GM18873 (cell line): ENCODE data around the gene GPR173.

Source experiments
- ATAC-seq: cut with Tn5 transposase; IDR thresholded peaks from one replicate; pipeline ENCODE4 v1.9.1; 2021; ENCODE audit warnings: mild to moderate bottlenecking, moderate library complexity, moderate number of reproducible peaks; ENCODE audit not compliant: unreplicated experiment, low FRiP score

GPR173 gene, protein sequence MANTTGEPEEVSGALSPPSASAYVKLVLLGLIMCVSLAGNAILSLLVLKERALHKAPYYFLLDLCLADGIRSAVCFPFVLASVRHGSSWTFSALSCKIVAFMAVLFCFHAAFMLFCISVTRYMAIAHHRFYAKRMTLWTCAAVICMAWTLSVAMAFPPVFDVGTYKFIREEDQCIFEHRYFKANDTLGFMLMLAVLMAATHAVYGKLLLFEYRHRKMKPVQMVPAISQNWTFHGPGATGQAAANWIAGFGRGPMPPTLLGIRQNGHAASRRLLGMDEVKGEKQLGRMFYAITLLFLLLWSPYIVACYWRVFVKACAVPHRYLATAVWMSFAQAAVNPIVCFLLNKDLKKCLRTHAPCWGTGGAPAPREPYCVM

GRCh38 chrX:53048169-53049126 is at the start of gene GPR173:
Gene GPR173, plus strand, starts transcription at chrX:53048789. Its CDS starts 27,833 bp downstream, at chrX:53076622.
- ATAC-seq, result no peak

DNA sequence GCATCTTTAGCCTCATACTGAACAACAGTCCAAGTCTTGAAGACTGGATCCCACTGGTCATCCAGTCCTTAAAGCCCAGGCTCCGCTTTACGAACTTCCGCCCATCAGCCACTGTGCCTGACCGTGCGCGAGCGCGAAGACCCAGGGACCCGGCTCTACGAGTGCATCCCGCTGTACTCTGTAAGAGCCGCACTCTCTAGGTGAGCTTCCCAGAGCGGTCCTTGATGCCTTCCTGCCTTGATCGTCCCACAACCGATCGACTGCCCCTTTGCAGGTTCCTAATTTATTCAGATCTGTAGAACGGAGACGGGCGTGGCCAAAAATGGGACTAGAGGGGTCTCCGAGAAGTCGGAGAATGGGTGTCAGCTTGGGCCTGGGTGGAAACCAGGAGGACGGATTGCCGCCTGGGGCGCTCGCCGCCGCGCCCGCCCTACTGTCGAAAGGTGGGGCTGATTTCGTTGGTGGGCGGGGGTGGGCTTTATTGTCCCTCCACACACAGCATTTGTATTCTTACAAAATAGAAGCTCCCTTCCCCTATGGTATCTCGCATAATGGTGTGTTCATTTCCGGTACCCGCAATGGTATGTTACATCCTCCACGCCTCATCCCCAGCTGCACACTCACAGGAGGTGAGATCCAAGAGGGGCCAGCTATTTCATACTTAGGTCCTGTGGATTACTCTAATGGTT is 48.0 kb upstream of the GPR173 start:
- ATAC-seq, result no peak

- no peak for ATAC-seq
Observed at GRCh38 chrX:53001958-53002357, 46.6 kb upstream of the GPR173 start.

- ATAC-seq, result no peak
Observed at GRCh38 chrX:53003111-53003510, 45.5 kb upstream of the GPR173 start.

- no peak for ATAC-seq
Observed at GRCh38 chrX:53004038-53004437, 44.6 kb upstream of the GPR173 start.

GRCh38 chrX:53004811-53005210 is 43.8 kb upstream of the GPR173 start:
- no peak for ATAC-seq

DNA sequence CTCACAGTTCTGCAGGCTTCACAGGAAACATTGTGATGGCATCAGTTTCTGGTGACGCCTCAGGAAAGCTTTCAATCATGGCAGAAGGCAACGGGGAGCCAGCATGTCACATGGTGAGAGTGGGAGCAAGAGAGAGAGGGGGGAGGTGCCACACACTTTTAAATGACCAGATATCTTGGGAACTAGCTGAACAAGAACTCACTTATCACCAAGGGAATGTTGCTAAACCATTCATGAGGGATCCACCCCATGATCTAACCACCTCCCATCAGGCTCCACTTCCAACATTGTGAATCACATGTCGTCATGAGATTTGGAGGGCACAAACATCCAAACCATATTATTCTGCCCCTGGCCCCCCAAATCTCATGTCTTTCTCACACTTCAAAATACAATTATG is 43.3 kb upstream of the GPR173 start:
- no peak for ATAC-seq

DNA sequence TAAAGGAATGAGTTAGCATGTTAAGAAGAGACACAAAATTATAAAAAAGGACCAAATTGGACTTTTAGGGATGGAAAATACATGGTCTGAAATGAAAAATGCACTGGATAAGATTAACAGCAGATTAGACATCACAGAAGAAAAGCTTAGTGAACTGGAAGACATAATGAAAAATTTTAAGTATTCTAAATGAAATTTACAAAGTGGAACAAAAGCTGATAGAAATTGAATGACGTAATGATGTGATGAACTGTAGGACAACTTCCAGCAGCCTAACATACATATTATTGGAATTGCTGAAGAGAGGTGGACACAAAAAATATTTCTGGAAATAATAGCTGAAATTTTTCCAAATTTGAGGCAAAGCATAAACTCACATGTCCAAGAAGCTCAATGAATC is 39.6 kb upstream of the GPR173 start:
- ATAC-seq, result no peak

DNA sequence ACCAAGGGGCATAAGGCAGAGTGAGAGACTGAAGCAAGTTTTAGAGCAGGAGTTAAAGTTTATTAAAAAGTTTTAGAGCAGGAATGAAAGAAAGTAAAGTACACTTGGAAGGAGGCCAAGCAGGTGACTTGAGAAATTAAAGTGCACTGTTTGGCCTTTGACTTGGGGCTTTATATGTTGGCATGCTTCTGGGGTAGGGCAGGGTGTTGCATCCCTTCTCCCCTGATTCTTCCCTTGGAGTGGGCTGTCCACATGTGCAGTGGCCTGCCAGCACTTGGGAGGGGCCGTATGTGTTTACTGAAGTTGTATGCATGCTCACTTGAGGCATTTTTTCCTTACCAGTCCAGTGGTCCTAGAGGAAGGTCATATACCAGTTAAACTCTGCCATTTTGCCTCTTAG is 35.3 kb upstream of the GPR173 start:
- ATAC-seq, result no peak

DNA sequence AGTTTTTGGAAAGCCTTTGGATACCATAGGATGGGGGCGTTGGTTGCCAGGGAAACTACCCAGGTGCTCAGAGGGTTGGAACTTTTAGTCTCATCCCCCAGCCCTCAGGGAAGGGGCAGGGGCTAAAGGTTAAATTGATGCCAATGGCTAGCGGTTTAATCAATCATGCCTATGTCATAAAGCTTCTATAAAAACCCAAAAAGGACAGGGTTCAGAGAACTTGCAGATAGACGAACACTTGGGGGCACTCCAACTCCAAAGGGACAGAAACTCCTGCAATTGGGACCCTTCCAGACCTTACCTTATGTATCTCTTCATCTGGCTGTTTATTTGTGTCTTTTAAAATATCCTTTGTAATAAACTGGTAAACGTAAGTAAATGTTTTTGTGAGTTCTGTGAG is 30.0 kb upstream of the GPR173 start:
- ATAC-seq, result no peak

DNA sequence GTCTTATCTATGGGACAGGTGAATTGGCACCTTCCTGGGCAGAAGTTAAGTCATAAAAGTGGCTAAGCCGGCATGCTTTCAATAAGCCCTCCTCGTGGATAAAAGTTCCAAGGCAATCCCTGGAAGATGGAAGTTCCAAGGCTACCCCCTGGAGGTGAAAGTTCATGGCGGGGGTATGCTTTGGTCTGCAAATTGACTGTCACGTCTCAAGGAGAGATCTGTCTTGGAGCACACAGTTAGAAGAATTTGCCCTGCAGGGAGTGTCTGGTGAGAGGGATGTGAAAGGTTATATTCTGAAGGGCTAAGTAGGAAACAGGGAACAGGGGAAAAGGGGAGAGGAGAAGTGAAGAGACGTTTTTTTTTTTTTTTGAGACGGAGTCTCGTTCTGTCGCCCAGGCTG is 26.2 kb upstream of the GPR173 start:
- no peak for ATAC-seq

DNA sequence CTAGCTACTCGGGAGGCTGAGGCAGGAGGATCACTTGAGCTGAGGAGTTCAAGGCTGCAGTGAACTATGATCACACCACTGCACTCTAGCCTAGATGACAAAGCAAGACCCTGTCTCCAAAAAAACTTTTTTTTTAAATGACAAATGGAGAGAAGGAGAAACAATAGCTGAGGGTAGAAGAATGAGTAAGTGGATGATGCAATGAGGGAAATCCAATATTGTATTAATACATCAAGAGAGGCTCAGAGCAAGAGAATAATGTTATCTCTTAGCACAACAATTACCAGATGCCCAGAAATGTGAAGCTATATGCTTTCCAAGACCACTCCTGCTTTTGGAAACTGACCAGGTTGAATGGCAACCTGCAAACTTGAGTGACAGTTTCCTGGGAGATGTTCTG is 19.9 kb upstream of the GPR173 start:
- ATAC-seq, result no peak

- ATAC-seq, result no peak
Observed at GRCh38 chrX:53031380-53031779, 17.2 kb upstream of the GPR173 start.

- no peak for ATAC-seq
Observed at GRCh38 chrX:53036149-53036548, 12.4 kb upstream of the GPR173 start.

GRCh38 chrX:53039236-53039635 is 9.4 kb upstream of the GPR173 start:
- no peak for ATAC-seq

GRCh38 chrX:53044995-53045394 is 3.6 kb upstream of the GPR173 start:
- ATAC-seq, result no peak

GRCh38 chrX:53047228-53047627 is 1.4 kb upstream of the GPR173 start:
- no peak for ATAC-seq

DNA sequence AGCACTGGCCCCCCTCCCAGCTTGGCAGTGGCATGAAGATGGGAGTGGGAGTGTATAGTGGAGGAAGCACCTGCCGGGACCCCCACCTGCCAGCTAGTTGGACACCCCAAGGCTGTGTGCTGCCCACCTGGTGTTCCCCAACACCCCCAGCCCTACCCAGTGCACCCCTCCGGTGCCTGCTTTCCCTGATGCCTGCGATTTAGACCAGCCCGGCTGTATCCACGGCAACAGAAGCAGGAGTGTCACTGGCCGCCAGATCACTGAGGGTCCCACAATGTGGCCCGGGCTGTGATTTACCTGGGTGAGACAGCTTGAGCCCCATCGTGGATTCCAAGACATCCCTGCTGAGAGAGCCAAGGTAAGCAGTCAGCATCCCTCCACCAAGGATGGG is 533 bp downstream of the GPR173 start:
- ATAC-seq, result no peak

- no peak for ATAC-seq
Observed at GRCh38 chrX:53050841-53051240, 2.3 kb downstream of the GPR173 start.

GRCh38 chrX:53055244-53055849 is 6.8 kb downstream of the GPR173 start:
- no peak for ATAC-seq

GRCh38 chrX:53056292-53056691 is 7.7 kb downstream of the GPR173 start:
- no peak for ATAC-seq
